Psoas muscle (tissue), 8 donors: ENCODE measurements around the gene MICAL1. TPM values are rescaled to one million over a fixed set of nuclear protein-coding genes. Genes with fewer than 3 reads are reported as not detected.

ENCODE experiments used
- ATAC-seq, 4 donors: fragments of 200-7000 bp; cut with Tn5 transposase; one replicate each; pipeline ENCODE4 v1.9.1; 2020; ENCODE audit warnings: moderate library complexity in 3 of 4, mild to moderate bottlenecking in 2 of 4
- DNase-seq, 2 donors: peaks; one replicate each; pipeline ENCODE4 v3.0.0-alpha.2; 2020
- H3K27ac ChIP-seq: fragments of 200-600 bp; one replicate; pipeline ENCODE4 v1.8.0; 2022
- H3K27me3 ChIP-seq, 3 donors: fragments of 200-600 bp in 1 of 3; one replicate each; pipeline versions ENCODE4 v1.6.1 to v1.8.0; 2013 to 2022; ENCODE audit warnings: low read length in 2 of 3, mild to moderate bottlenecking in 2 of 3, moderate library complexity in 1 of 3; ENCODE audit not compliant: insufficient read depth in 3 of 3
- H3K36me3 ChIP-seq, 2 donors: fragments of 200-600 bp in 1 of 2; one replicate each; pipeline versions ENCODE4 v1.6.1 to v1.8.0; 2013 to 2022; ENCODE audit warnings: low read depth in 1 of 2, mild to moderate bottlenecking in 1 of 2, moderate library complexity in 1 of 2; ENCODE audit not compliant: insufficient read depth in 1 of 2
- H3K4me1 ChIP-seq: fragments of 200-600 bp; one replicate; pipeline ENCODE4 v1.8.0; 2022
- H3K4me3 ChIP-seq: fragments of 200-600 bp; one replicate; pipeline ENCODE4 v1.8.0; 2022; ENCODE audit warnings: mild to moderate bottlenecking
- H3K9me3 ChIP-seq: fragments of 200-600 bp; one replicate; pipeline ENCODE4 v1.8.0; 2022
- WGBS, 3 donors: extraction: QIAGEN DNeasy Blood & Tissue Kit; methylation state at CpG; one replicate each; pipeline versions ENCODE4 v1.1.6 to v1.1.7; 2013; 5-methylcytosine and 5-hydroxymethylcytosine counted together
- intact Hi-C, 2 donors: fragments of 100-400 bp; cut with DNase I; formaldehyde crosslinking; loops; one replicate each; pipeline versions ENCODE4 v1.11.0 to v1.14.2; 2022
- polyA plus RNA-seq, 3 donors: library from polyadenylated mRNA; stranded (reverse); fragments of 200-250 nt; gene quantifications; one replicate each; pipeline ENCODE4 v1.2.3, GENCODE V29; 2013
- total RNA-seq, 4 donors: library from RNA; stranded (reverse); fragmentation: NEBNext Ultra II Directional in 2 of 4; extraction: Animal tissue kit (Norgen Biotek cat#: 25700) in 2 of 4; gene quantifications; one replicate each; pipeline versions ENCODE4 v1.2.1 to v1.2.4, GENCODE V29; 2021 to 2023
- TF ChIP-seq, protein P1 (sequence below): fragments of 200-600 bp; IDR thresholded peaks from one replicate; pipeline ENCODE4 v1.8.0; 2022; ENCODE audit warnings: antibody characterized with exemption
- donor health status: healthy with polysubstance abuse.
- donor health status: DM: no; HTN: no; CAD: no; lungs with moderate emphysema.
- donor health status: Bipolar disorder and iron deficiency.
- donor health status: healthy.
- donor health status: DM: yes; HTN: yes; CAD: no.
- donor health status: DM: no; HTN: no; CAD: no.
- donor health status: DM: no; HTN: no; CAD: no.
- donor health status: DM: yes; HTN: yes; CAD: no.

The MICAL1 gene
- total and polyA plus RNA-seq, 7 donors, result 3.1 to 9.4 (median 6.2) TPM

DNA sequence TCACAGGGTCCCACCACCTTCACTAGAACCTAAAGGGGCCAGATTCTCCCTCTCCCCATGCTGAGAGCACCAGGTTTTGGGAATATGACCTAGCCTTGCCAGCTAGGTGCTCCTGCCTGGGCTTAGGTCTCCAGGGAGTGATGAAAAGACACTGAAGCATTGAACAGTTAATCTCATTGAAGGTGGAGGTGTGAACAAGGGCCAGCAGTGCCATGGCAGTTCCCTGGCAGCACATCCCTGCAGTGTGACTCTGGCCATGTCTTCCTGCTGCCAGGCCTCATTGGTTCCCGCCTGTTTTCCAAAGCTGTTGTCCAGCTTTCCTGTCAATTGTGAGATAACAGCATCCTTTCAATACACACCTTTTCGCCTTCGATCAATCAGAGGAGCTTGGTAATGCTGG is 26.1 kb downstream of the MICAL1 start:
- Histone ChIP-seq H3K4me3 (no peak overlapping the region), H3K4me1 (peaks cover 6% of the 10 kb centered on the region), H3K27ac (no peak overlapping the region), H3K9me3 (no peaks in the 10 kb centered on the region), H3K27me3 (no peaks in the 10 kb centered on the region), H3K36me3 (no peaks in the 10 kb centered on the region)
- TF ChIP-seq, protein P1, sequence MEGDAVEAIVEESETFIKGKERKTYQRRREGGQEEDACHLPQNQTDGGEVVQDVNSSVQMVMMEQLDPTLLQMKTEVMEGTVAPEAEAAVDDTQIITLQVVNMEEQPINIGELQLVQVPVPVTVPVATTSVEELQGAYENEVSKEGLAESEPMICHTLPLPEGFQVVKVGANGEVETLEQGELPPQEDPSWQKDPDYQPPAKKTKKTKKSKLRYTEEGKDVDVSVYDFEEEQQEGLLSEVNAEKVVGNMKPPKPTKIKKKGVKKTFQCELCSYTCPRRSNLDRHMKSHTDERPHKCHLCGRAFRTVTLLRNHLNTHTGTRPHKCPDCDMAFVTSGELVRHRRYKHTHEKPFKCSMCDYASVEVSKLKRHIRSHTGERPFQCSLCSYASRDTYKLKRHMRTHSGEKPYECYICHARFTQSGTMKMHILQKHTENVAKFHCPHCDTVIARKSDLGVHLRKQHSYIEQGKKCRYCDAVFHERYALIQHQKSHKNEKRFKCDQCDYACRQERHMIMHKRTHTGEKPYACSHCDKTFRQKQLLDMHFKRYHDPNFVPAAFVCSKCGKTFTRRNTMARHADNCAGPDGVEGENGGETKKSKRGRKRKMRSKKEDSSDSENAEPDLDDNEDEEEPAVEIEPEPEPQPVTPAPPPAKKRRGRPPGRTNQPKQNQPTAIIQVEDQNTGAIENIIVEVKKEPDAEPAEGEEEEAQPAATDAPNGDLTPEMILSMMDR, result no peak
- ATAC-seq, result no peak
- WGBS, 3 donors, result 83 to 92% (median 92%) methylated on average over 3 of the region's 3 CpGs
- intact Hi-C loops, result no loop called here
- DNase-seq, result no peak

DNA sequence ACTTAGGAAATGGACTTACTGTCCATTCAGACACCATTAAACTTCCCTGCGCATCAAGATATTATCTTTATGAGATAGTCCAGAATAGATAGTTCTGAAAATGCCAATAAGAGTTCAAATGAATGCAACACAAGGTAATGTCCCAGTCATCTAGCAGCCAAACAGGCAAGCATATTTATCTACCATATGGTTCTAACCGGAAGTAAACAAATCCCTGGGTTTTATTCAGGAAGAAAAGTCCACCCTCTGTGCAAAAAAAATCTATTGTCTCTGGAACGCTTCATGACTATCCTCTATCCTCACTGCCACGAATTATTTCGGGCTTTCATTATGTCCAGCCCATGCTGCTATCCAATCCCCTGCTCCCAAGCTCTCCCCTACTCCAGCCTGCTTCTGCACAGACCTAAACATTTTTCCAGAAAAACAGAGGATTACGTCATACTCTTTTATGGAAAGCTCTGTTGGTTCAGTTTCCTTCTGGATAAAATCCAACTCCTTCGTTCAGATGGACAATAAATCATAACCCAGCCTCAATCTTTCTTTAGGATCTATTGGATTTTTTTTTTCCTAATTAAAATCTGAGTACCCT is 26.6 kb downstream of the MICAL1 start:
- no peak overlapping the region for H3K27ac ChIP-seq

DNA sequence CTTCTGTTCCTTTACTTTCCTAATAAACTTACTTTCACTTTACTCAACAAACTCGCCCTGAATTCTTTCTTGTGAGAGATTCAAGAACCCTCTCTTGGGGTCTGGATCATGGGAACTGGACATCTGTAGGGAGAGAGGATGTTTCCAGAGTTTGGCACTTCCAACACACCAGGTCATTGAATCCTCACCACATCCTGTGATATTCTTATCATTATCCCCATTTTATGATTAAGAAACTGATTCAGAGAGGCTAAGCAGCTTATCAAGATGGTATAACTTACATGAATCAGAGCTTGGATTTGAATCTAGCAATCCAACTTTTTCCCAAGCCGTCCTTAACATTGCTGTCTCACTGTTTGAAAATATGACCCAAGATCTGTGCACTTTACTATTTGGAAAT is 30.6 kb downstream of the MICAL1 start:
- ATAC-seq (no peak), DNase-seq (no peak)
- no peaks in the 10 kb centered on the region for H3K36me3 ChIP-seq
- TF ChIP-seq, protein P1, result no peak
- peaks cover 6% of the 10 kb centered on the region for H3K4me1 ChIP-seq
- no peak overlapping the region for H3K27ac ChIP-seq
- no peak overlapping the region for H3K4me3 ChIP-seq
- intact Hi-C loops, result no loop called here
- H3K9me3 ChIP-seq, result no peaks in the 10 kb centered on the region
- no peaks in the 10 kb centered on the region for H3K27me3 ChIP-seq
- 85 to 91% (median 86%) methylated on average over 2 of the region's 2 CpGs for WGBS, 3 donors

More for the DNA sequence above, 26.6 kb downstream of the MICAL1 start:
- ATAC-seq (no peak), DNase-seq (no peak)
- Histone ChIP-seq H3K4me3 (no peak overlapping the region), H3K27me3 (no peaks in the 10 kb centered on the region), H3K36me3 (no peaks in the 10 kb centered on the region), H3K4me1 (peaks cover 6% of the 10 kb centered on the region), H3K9me3 (no peaks in the 10 kb centered on the region)
- intact Hi-C loops, result no loop called here
- WGBS, 3 donors, result 26 to 32% (median 30%) methylated on average over 7 of the region's 7 CpGs
- TF ChIP-seq, protein P1, result no peak

DNA sequence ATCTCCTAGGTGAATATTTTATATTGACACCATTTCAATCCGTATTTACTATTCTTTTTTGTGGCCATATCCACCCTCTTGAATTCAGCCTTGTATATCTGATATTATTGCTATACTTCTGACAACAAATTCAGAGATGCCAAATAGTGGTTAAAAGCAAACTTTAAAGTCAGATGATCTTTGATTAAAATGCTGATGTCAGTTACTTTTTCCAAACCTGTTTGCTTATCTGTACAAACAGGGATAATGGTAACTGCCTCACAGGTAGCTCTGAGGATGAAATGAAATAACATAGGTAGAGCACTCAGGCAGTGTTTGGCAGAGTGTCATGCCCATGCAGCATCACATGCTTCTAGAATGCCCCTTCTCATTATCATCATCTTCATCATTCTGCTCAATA is 34.4 kb downstream of the MICAL1 start:
- Histone ChIP-seq H3K27ac (no peak overlapping the region), H3K36me3 (no peaks in the 10 kb centered on the region), H3K9me3 (no peaks in the 10 kb centered on the region), H3K4me1 (no peaks in the 10 kb centered on the region), H3K27me3 (no peaks in the 10 kb centered on the region), H3K4me3 (no peak overlapping the region)
- TF ChIP-seq, protein P1, result no peak
- WGBS, 3 donors, result 85 to 94% (median 86%) methylated on average over 1 of the region's 1 CpG
- ATAC-seq (no peak), DNase-seq (no peak)
- intact Hi-C loops, result no loop called here

DNA sequence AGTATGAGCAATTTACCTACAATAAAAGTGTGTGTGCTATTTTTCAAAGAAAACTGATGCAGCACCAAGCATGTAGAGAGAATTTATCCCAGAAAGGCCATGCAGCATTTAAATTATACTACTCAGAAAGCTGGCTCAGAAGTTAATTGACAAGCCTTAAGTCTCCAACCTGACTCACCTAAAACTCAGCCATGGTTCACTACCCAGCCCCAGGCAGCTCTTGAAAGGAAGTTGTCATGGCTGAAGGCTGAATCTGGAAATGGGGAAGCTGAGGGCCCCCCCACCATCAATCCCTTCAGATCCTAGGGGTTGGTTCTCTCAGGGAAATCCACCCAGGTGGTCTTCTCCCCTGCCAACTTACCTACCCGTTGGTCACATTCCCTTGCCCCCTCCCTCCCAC is 34.8 kb downstream of the MICAL1 start:
- ATAC-seq (no peak), DNase-seq (no peak)
- Histone ChIP-seq H3K4me3 (no peak overlapping the region), H3K27me3 (no peaks in the 10 kb centered on the region), H3K36me3 (no peaks in the 10 kb centered on the region), H3K9me3 (no peaks in the 10 kb centered on the region), H3K4me1 (no peaks in the 10 kb centered on the region), H3K27ac (no peak overlapping the region)
- TF ChIP-seq, protein P1, result no peak
- intact Hi-C loops, result no loop called here
- WGBS, 3 donors, result 33 to 45% (median 43%) methylated on average over 1 of the region's 1 CpG
